RWPE2 (cell line): ENCODE results near the gene TSPAN18.

Experiments
- ATAC-seq: fragments of 200-7000 bp; cut with Tn5 transposase; 3 replicates; pipeline ENCODE4 v1.9.1; 2021; ENCODE audit warnings: low read depth
- DNase-seq: peaks from one replicate; pipeline ENCODE4 v3.0.0-alpha.2; 2020; ENCODE audit warnings: low spot score
- H3K27ac ChIP-seq: fragments of 450-650 bp; 2 replicates; pipeline ENCODE4 v1.5.1; 2017; ENCODE audit warnings: mild to moderate bottlenecking; ENCODE audit not compliant: poor library complexity, severe bottlenecking
- H3K27me3 ChIP-seq: fragments of 250-450 bp; sonication (Bioruptor Pico); 2 replicates; pipeline ENCODE4 v1.5.1; 2021; ENCODE audit warnings: mild to moderate bottlenecking, moderate library complexity; ENCODE audit not compliant: insufficient read depth, poor library complexity, severe bottlenecking
- H3K36me3 ChIP-seq: fragments of 250-450 bp; sonication (Bioruptor Pico); 2 replicates; pipeline ENCODE4 v1.5.1; 2020; ENCODE audit warnings: low read depth, mild to moderate bottlenecking, moderate library complexity
- H3K4me1 ChIP-seq: fragments of 250-450 bp; sonication (Bioruptor Pico); 2 replicates; pipeline ENCODE4 v1.5.1; 2021; ENCODE audit warnings: mild to moderate bottlenecking, moderate library complexity; ENCODE audit not compliant: insufficient read depth, poor library complexity, severe bottlenecking
- H3K4me3 ChIP-seq: fragments of 250-450 bp; sonication (Bioruptor Pico); 2 replicates; pipeline ENCODE4 v1.5.1; 2021; ENCODE audit warnings: mild to moderate bottlenecking, moderate library complexity; ENCODE audit not compliant: severe bottlenecking
- H3K9me3 ChIP-seq: fragments of 250-450 bp; sonication (Bioruptor Pico); 2 replicates; pipeline ENCODE4 v1.5.1; 2021; ENCODE audit warnings: mild to moderate bottlenecking, moderate library complexity; ENCODE audit not compliant: severe bottlenecking
- CTCF ChIP-seq: fragments of 450-650 bp; IDR thresholded peaks from one replicate; pipeline ENCODE4 v1.5.1; 2017; ENCODE audit warnings: mild to moderate bottlenecking, moderate library complexity; ENCODE audit not compliant: poor library complexity, severe bottlenecking

Gene TSPAN18

DNA sequence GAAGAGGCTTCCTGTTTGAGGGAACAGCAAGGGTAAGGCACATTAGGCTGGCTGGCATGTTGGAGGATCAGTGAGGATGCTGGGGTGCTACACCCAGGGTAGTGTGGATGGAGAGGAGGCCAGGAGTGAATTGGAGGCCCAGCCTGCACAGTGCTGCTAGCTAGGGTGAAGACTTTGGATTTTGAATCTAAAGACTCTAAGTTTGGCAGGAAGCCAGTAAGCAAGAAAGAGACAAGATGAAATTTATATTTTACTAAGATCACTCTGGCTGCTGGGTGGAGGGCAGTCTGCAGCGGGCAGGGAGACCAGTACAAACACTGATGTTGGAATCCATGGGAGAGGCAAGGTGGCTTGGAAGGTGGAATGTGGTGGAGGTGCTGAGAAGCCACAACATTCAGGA, 43.6 kb downstream of the TSPAN18 start:
- ATAC-seq = no peak
- no peaks in the 10 kb centered on the region for H3K27me3 ChIP-seq
- no peak overlapping the region for H3K4me3 ChIP-seq
- H3K27ac ChIP-seq = no peak overlapping the region
- no peak for DNase-seq
- H3K36me3 ChIP-seq = no peaks in the 10 kb centered on the region
- H3K4me1 ChIP-seq = no peaks in the 10 kb centered on the region
- H3K9me3 ChIP-seq = no peaks in the 10 kb centered on the region
- TF ChIP-seq CTCF = no peak

GRCh38 chr11:44771252-44771734, 44.5 kb downstream of the TSPAN18 start:
- no peaks in the 10 kb centered on the region for H3K4me1 ChIP-seq
- no peak for TF ChIP-seq CTCF
- H3K36me3 ChIP-seq = no peaks in the 10 kb centered on the region
- H3K27ac ChIP-seq = no peak overlapping the region
- no peaks in the 10 kb centered on the region for H3K27me3 ChIP-seq
- ATAC-seq (no peak), DNase-seq (no peak)
- H3K9me3 ChIP-seq = no peaks in the 10 kb centered on the region
- H3K4me3 ChIP-seq = no peak overlapping the region

DNA sequence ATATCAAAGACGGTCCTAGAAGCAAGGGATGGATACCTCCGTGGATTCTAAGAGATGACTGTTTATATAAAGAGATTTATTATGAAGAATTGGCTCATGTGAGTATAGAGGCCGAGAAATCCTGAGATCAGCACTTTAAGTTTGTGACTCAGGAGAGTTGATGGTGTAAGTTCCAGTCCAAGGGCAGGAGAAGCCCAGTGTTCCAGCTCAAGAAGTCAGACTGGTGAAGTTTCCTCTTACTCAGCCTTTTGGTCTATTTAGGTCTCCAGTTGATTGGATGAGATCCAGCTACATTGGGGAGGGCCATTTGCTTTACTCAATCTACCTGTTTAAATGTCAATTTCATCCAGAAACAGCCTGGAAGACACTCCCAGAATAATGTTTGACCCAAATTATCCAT, 45.1 kb downstream of the TSPAN18 start:
- Histone ChIP-seq H3K9me3 (no peaks in the 10 kb centered on the region), H3K4me1 (no peaks in the 10 kb centered on the region), H3K4me3 (no peak overlapping the region), H3K36me3 (no peaks in the 10 kb centered on the region), H3K27me3 (no peaks in the 10 kb centered on the region), H3K27ac (no peak overlapping the region)
- ATAC-seq (no peak), DNase-seq (no peak)
- TF ChIP-seq CTCF = no peak

DNA sequence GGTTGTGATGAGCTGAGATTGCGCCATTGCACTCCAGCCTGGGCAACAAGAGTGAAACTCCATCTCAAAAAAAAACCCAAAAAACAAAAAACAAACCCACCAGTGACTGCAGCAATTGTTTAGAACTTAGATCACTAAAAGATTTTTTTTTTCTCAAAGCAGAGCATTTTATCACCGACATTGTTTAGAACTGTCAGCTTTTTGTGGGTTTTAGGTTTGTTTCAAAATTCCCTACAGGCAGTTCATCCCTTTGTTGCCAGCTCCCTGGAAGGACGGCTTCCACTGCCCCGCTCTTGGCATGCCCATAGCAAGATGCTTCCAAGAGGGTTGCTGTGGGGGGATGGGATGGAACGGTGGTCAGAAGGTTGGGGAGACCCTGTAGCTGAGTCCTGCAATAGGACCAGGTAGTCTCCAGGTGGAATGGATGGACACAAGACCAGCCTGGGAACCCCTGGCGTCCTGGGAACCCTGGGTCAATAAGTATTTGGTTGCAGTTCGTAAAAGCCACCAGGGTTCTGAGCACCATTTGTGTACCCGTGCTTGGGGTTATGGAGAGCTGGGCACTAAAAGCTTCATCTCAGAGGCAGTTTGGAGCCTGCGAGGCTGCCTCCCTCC, 46.7 kb downstream of the TSPAN18 start:
- ATAC-seq (no peak), DNase-seq (no peak)
- no peaks in the 10 kb centered on the region for H3K36me3 ChIP-seq

More for the DNA sequence above, 46.7 kb downstream of the TSPAN18 start:
- H3K4me1 ChIP-seq = no peaks in the 10 kb centered on the region
- H3K9me3 ChIP-seq = no peaks in the 10 kb centered on the region
- H3K27me3 ChIP-seq = no peaks in the 10 kb centered on the region
- no peak overlapping the region for H3K27ac ChIP-seq
- no peak for TF ChIP-seq CTCF
- no peak overlapping the region for H3K4me3 ChIP-seq
